ENCODE measurements around the gene ATXN1.

ATXN1 gene

GRCh38 chr6:16372029-16372776 is 389.1 kb downstream of the ATXN1 start:
- H3K27ac ChIP-seq (ENCODE audit: low read length), result no peak overlapping the region
- H3K4me1 ChIP-seq (ENCODE audit: control insufficient read depth in 1 of 2, insufficient read depth in 2 of 2, low read length in 2 of 2), result no peaks in the 10 kb centered on the region
- H3K4me3 ChIP-seq (ENCODE audit: low read depth in 1 of 2, low read length in 2 of 2), result no peak overlapping the region
- no peaks in the 10 kb centered on the region for H3K9me3 ChIP-seq (ENCODE audit: control insufficient read depth in 1 of 2, low read length in 2 of 2)
- H3K27me3 ChIP-seq (ENCODE audit: low read depth, low read length), result no peaks in the 10 kb centered on the region
- no peaks in the 10 kb centered on the region for H3K36me3 ChIP-seq (ENCODE audit: control insufficient read depth in 1 of 2, insufficient read depth in 2 of 2, low read length in 2 of 2)

- no peaks in the 10 kb centered on the region for H3K9me3 ChIP-seq (ENCODE audit: control insufficient read depth in 1 of 2, low read length in 2 of 2)
- H3K27me3 ChIP-seq (ENCODE audit: low read depth, low read length), result no peaks in the 10 kb centered on the region
- H3K36me3 ChIP-seq (ENCODE audit: control insufficient read depth in 1 of 2, insufficient read depth in 2 of 2, low read length in 2 of 2), result no peaks in the 10 kb centered on the region
- no peak overlapping the region for H3K27ac ChIP-seq (ENCODE audit: low read length)
- no peaks in the 10 kb centered on the region for H3K4me1 ChIP-seq (ENCODE audit: control insufficient read depth in 1 of 2, insufficient read depth in 2 of 2, low read length in 2 of 2)
- H3K4me3 ChIP-seq (ENCODE audit: low read depth in 1 of 2, low read length in 2 of 2), result no peak overlapping the region
Observed at GRCh38 chr6:16371401-16371800, 389.9 kb downstream of the ATXN1 start.

GRCh38 chr6:16370943-16371342 is 390.3 kb downstream of the ATXN1 start:
- H3K27me3 ChIP-seq (ENCODE audit: low read depth, low read length), result no peaks in the 10 kb centered on the region
- H3K9me3 ChIP-seq (ENCODE audit: control insufficient read depth in 1 of 2, low read length in 2 of 2), result no peaks in the 10 kb centered on the region
- H3K27ac ChIP-seq (ENCODE audit: low read length), result no peak overlapping the region
- no peak overlapping the region for H3K4me3 ChIP-seq (ENCODE audit: low read depth in 1 of 2, low read length in 2 of 2)
- no peaks in the 10 kb centered on the region for H3K36me3 ChIP-seq (ENCODE audit: control insufficient read depth in 1 of 2, insufficient read depth in 2 of 2, low read length in 2 of 2)
- no peaks in the 10 kb centered on the region for H3K4me1 ChIP-seq (ENCODE audit: control insufficient read depth in 1 of 2, insufficient read depth in 2 of 2, low read length in 2 of 2)

- H3K27me3 ChIP-seq (ENCODE audit: low read depth, low read length), result no peaks in the 10 kb centered on the region
- no peak overlapping the region for H3K27ac ChIP-seq (ENCODE audit: low read length)
- H3K36me3 ChIP-seq (ENCODE audit: control insufficient read depth in 1 of 2, insufficient read depth in 2 of 2, low read length in 2 of 2), result no peaks in the 10 kb centered on the region
- H3K4me3 ChIP-seq (ENCODE audit: low read depth in 1 of 2, low read length in 2 of 2), result no peak overlapping the region
- H3K9me3 ChIP-seq (ENCODE audit: control insufficient read depth in 1 of 2, low read length in 2 of 2), result no peaks in the 10 kb centered on the region
- no peaks in the 10 kb centered on the region for H3K4me1 ChIP-seq (ENCODE audit: control insufficient read depth in 1 of 2, insufficient read depth in 2 of 2, low read length in 2 of 2)
Observed at GRCh38 chr6:16369989-16370388, 391.3 kb downstream of the ATXN1 start.

GRCh38 chr6:16369140-16369745 is 392.0 kb downstream of the ATXN1 start:
- Histone ChIP-seq H3K4me3 (ENCODE audit: low read depth in 1 of 2, low read length in 2 of 2) (no peak overlapping the region), H3K27me3 (ENCODE audit: low read depth, low read length) (no peaks in the 10 kb centered on the region), H3K9me3 (ENCODE audit: control insufficient read depth in 1 of 2, low read length in 2 of 2) (no peaks in the 10 kb centered on the region), H3K36me3 (ENCODE audit: control insufficient read depth in 1 of 2, insufficient read depth in 2 of 2, low read length in 2 of 2) (no peaks in the 10 kb centered on the region), H3K4me1 (ENCODE audit: control insufficient read depth in 1 of 2, insufficient read depth in 2 of 2, low read length in 2 of 2) (no peaks in the 10 kb centered on the region), H3K27ac (ENCODE audit: low read length) (no peak overlapping the region)

- no peaks in the 10 kb centered on the region for H3K4me1 ChIP-seq (ENCODE audit: control insufficient read depth in 1 of 2, insufficient read depth in 2 of 2, low read length in 2 of 2)
- no peaks in the 10 kb centered on the region for H3K9me3 ChIP-seq (ENCODE audit: control insufficient read depth in 1 of 2, low read length in 2 of 2)
- H3K36me3 ChIP-seq (ENCODE audit: control insufficient read depth in 1 of 2, insufficient read depth in 2 of 2, low read length in 2 of 2), result no peaks in the 10 kb centered on the region
- H3K27me3 ChIP-seq (ENCODE audit: low read depth, low read length), result no peaks in the 10 kb centered on the region
- H3K4me3 ChIP-seq (ENCODE audit: low read depth in 1 of 2, low read length in 2 of 2), result no peak overlapping the region
- no peak overlapping the region for H3K27ac ChIP-seq (ENCODE audit: low read length)
Observed at GRCh38 chr6:16367571-16367970, 393.7 kb downstream of the ATXN1 start.

GRCh38 chr6:16363749-16364148 is 397.5 kb downstream of the ATXN1 start:
- H3K4me1 ChIP-seq (ENCODE audit: control insufficient read depth in 1 of 2, insufficient read depth in 2 of 2, low read length in 2 of 2), result no peaks in the 10 kb centered on the region
- no peak overlapping the region for H3K27ac ChIP-seq (ENCODE audit: low read length)
- H3K36me3 ChIP-seq (ENCODE audit: control insufficient read depth in 1 of 2, insufficient read depth in 2 of 2, low read length in 2 of 2), result no peaks in the 10 kb centered on the region
- H3K4me3 ChIP-seq (ENCODE audit: low read depth in 1 of 2, low read length in 2 of 2), result no peak overlapping the region
- no peaks in the 10 kb centered on the region for H3K9me3 ChIP-seq (ENCODE audit: control insufficient read depth in 1 of 2, low read length in 2 of 2)
- no peaks in the 10 kb centered on the region for H3K27me3 ChIP-seq (ENCODE audit: low read depth, low read length)

- no peaks in the 10 kb centered on the region for H3K36me3 ChIP-seq (ENCODE audit: control insufficient read depth in 1 of 2, insufficient read depth in 2 of 2, low read length in 2 of 2)
- no peak overlapping the region for H3K27ac ChIP-seq (ENCODE audit: low read length)
- H3K27me3 ChIP-seq (ENCODE audit: low read depth, low read length), result no peaks in the 10 kb centered on the region
- no peak overlapping the region for H3K4me3 ChIP-seq (ENCODE audit: low read depth in 1 of 2, low read length in 2 of 2)
- H3K9me3 ChIP-seq (ENCODE audit: control insufficient read depth in 1 of 2, low read length in 2 of 2), result no peaks in the 10 kb centered on the region
- H3K4me1 ChIP-seq (ENCODE audit: control insufficient read depth in 1 of 2, insufficient read depth in 2 of 2, low read length in 2 of 2), result no peaks in the 10 kb centered on the region
Observed at GRCh38 chr6:16362819-16363589, 398.3 kb downstream of the ATXN1 start.

- Histone ChIP-seq H3K4me1 (ENCODE audit: control insufficient read depth in 1 of 2, insufficient read depth in 2 of 2, low read length in 2 of 2) (no peaks in the 10 kb centered on the region), H3K9me3 (ENCODE audit: control insufficient read depth in 1 of 2, low read length in 2 of 2) (no peaks in the 10 kb centered on the region), H3K27ac (ENCODE audit: low read length) (no peak overlapping the region)
Observed at GRCh38 chr6:16362296-16362695, 399.0 kb downstream of the ATXN1 start.

GRCh38 chr6:16361861-16362260 is 399.4 kb downstream of the ATXN1 start:
- Histone ChIP-seq H3K4me3 (ENCODE audit: low read depth in 1 of 2, low read length in 2 of 2) (no peak overlapping the region), H3K27me3 (ENCODE audit: low read depth, low read length) (no peaks in the 10 kb centered on the region), H3K9me3 (ENCODE audit: control insufficient read depth in 1 of 2, low read length in 2 of 2) (no peaks in the 10 kb centered on the region), H3K4me1 (ENCODE audit: control insufficient read depth in 1 of 2, insufficient read depth in 2 of 2, low read length in 2 of 2) (no peaks in the 10 kb centered on the region), H3K27ac (ENCODE audit: low read length) (no peak overlapping the region), H3K36me3 (ENCODE audit: control insufficient read depth in 1 of 2, insufficient read depth in 2 of 2, low read length in 2 of 2) (no peaks in the 10 kb centered on the region)

More at GRCh38 chr6:16362296-16362695, 399.0 kb downstream of the ATXN1 start:
- Histone ChIP-seq H3K27me3 (ENCODE audit: low read depth, low read length) (no peaks in the 10 kb centered on the region), H3K4me3 (ENCODE audit: low read depth in 1 of 2, low read length in 2 of 2) (no peak overlapping the region), H3K36me3 (ENCODE audit: control insufficient read depth in 1 of 2, insufficient read depth in 2 of 2, low read length in 2 of 2) (no peaks in the 10 kb centered on the region)

- Histone ChIP-seq H3K4me3 (ENCODE audit: low read depth in 1 of 2, low read length in 2 of 2) (no peak overlapping the region), H3K36me3 (ENCODE audit: control insufficient read depth in 1 of 2, insufficient read depth in 2 of 2, low read length in 2 of 2) (no peaks in the 10 kb centered on the region), H3K27me3 (ENCODE audit: low read depth, low read length) (no peaks in the 10 kb centered on the region), H3K9me3 (ENCODE audit: control insufficient read depth in 1 of 2, low read length in 2 of 2) (no peaks in the 10 kb centered on the region), H3K27ac (ENCODE audit: low read length) (no peak overlapping the region), H3K4me1 (ENCODE audit: control insufficient read depth in 1 of 2, insufficient read depth in 2 of 2, low read length in 2 of 2) (no peaks in the 10 kb centered on the region)
Observed at GRCh38 chr6:16361121-16361520, 400.1 kb downstream of the ATXN1 start.

All from muscle layer of duodenum (tissue), 2 donors.